GM12865 (cell line): Measurements from ENCODE around the gene ANKRD23.

Experiments used
- DNase-seq: peaks from one replicate; pipeline ENCODE4 v3.0.0; 2010; ENCODE audit warnings: low read depth
- H3K4me3 ChIP-seq: 2 replicates; pipeline ENCODE4 v1.5.1; 2011; ENCODE audit warnings: mild to moderate bottlenecking, low read depth, low read length, control low read depth
- TF ChIP-seq, protein P1 (sequence below): IDR thresholded peaks from 2 replicates; pipeline ENCODE4 v1.5.1; 2011; ENCODE audit warnings: low read length, control low read depth, low read depth, inconsistent platforms; ENCODE audit not compliant: insufficient read depth; ENCODE audit errors: missing control alignments

Gene ANKRD23

DNA sequence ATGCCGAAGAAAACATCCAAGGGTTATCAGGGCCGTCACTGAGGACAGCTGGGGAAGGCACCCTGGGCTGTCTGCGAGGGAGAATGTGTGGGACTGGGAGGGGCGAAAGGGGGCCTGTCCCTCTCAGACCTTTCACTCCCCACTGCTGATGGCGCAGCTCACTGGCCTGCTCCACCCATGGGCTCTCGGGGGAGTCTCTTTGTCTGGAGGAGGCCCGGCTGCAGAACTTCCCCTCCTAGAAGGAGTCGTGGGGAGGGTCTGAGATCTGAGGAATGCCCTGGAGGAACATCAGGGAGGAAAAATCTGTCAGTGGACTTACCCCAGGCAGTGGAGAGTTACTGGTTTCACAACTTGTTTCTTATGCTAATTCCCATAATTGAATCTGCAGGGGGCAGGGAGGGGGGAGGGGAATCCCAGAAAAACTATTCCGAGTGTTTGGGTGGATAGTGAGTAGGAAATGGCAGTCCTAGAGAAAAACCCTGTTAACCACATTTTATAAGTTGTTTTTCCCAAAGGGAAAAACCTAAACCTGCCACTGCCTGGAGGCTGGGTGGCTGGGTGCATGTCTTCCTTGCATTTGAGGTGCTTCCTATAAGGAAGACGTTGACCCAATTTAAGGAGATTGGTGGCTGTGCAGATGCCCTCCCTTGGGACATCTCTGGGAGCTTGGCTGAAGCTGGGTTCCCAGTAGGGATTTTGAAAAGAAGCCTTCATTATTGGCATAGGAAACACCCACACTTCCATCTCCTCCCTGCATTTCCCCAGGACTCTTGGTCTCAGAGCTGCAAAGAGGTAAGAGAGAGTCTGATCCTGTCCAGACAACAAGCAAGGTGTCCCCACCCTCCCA is 37.8 kb upstream of the ANKRD23 start:
- no peak overlapping the region for H3K4me3 ChIP-seq
- TF ChIP-seq, protein P1, sequence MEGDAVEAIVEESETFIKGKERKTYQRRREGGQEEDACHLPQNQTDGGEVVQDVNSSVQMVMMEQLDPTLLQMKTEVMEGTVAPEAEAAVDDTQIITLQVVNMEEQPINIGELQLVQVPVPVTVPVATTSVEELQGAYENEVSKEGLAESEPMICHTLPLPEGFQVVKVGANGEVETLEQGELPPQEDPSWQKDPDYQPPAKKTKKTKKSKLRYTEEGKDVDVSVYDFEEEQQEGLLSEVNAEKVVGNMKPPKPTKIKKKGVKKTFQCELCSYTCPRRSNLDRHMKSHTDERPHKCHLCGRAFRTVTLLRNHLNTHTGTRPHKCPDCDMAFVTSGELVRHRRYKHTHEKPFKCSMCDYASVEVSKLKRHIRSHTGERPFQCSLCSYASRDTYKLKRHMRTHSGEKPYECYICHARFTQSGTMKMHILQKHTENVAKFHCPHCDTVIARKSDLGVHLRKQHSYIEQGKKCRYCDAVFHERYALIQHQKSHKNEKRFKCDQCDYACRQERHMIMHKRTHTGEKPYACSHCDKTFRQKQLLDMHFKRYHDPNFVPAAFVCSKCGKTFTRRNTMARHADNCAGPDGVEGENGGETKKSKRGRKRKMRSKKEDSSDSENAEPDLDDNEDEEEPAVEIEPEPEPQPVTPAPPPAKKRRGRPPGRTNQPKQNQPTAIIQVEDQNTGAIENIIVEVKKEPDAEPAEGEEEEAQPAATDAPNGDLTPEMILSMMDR = no peak
- DNase-seq = no peak

- H3K4me3 ChIP-seq = no peak overlapping the region
- TF ChIP-seq, protein P1 = no peak
- DNase-seq = no peak
Observed at GRCh38 chr2:96880891-96881273, 37.1 kb upstream of the ANKRD23 start.

DNA sequence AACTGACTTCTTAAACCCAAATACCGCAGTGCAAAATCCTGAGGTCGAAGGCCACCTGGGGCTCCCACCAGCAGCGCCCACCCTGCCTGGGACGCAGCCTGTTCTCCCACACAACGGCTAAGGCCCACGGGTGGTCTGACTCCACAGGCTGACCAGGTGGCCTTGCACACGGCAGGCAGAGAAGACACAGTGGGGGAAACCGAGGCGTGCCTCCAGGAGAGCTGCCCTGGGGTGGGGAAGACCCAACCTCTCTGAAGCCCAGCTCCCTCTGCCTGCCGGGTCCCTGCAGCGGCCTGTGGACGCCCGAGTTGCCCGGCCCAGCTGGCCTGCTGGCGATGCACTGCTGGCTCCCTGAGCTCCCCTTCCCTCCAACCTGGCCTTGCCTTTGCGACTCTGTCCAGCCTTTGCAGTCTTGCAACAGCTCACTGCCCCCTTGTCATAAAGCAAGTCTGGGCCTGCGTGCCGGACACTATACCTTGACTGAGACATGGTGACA is 35.8 kb upstream of the ANKRD23 start:
- no peak for DNase-seq
- H3K4me3 ChIP-seq = no peak overlapping the region
- TF ChIP-seq, protein P1 = no peak

DNA sequence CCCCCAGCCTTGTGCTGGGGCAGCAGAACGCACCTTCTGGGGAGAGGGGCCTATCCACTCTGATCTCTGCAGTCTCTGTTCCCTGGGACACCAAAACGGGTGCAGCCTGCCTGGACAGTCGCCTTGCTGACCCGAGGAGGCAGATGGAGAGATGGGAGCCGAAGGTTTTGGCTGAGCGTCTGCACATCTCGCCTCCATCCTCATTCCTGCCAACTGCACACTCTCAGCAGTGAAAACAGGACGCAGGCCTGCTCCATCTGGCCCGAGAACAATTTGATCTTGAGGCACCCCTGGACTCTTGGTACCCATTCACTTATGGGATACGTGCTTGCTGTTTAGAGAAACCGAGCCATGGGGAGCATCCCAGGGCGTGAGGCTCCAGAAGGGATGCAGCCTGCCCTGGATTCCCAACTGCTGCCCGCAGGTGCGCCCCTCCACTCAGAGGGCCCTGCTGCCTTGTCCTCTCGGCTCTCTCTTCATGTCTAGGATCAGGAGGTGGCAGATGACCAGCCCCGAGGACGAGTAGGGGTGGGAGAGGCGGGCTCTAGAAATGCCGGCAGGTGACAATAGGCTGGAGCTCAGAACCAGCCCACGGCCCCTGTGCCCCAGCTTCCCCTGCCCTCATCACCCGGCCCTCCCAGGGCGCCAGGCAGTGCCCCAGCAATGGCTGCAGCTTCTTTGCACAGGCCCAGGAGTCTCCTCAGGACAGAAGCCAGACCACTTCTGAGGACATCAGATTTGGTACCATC is 35.1 kb upstream of the ANKRD23 start:
- no peak for DNase-seq

DNA sequence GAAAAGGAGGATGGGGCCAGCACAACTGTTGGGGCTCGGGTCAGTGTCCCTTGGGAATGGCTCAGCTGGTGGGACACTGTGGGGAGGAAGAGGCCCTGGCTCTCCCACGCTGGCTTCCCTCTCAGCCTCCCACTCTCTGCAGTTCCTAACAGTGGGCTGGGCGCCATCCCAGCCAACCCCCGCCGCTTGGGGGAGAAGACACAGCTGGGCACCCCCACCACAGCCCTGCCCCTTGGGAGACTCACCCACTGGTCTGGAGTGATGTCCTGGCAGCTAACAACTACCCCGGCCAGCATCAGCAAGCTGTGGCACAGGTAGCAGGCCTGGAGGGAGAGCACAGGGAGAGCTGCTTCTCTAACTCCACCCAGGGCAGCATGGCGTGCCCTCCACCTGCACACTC is 34.4 kb upstream of the ANKRD23 start:
- no peak overlapping the region for H3K4me3 ChIP-seq
- TF ChIP-seq, protein P1 = no peak

More for the DNA sequence above, 35.1 kb upstream of the ANKRD23 start:
- H3K4me3 ChIP-seq = no peak overlapping the region
- TF ChIP-seq, protein P1 = no peak

DNA sequence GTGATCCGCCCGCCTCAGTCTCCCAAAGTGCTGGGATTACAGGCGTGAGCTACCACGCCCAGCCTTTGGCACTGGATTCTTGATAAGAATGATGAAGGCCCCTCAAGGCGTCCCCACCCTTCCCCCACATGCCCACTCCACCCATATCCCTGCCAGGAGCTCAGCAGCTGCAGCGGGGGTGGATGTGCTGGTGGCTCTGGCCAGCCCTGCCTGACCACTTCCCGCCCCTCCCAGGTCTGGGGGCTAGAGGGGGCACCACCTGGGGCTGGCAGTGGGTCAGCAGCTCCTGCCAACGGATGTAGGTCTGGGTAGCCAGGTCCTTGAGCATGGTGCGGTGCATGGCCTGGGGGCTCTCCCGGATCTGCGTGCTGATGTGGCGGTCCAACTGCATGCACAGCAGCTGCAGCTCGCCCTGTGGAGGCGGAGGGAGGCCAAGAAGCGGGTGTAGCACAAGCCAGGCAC is 33.8 kb upstream of the ANKRD23 start:
- TF ChIP-seq, protein P1 = no peak
- DNase-seq = no peak
- no peak overlapping the region for H3K4me3 ChIP-seq

More for the DNA sequence above, 34.4 kb upstream of the ANKRD23 start:
- no peak for DNase-seq
